K562 (cell line): ENCODE data around the gene NXN. TPM values are rescaled to one million over a fixed set of nuclear protein-coding genes. Genes with fewer than 3 reads are reported as not detected.

Experiments used
- ATAC-seq: fragments of 200-7000 bp; cut with Tn5 transposase; 3 replicates; pipeline ENCODE4 v1.9.1; 2020; ENCODE audit warnings: moderate library complexity
- BruUV-seq: library from RNA; stranded (reverse); fragments of 400-500 nt; replicated peaks from 2 replicates; lab custom pipeline; 2021; lab: Mats Ljungman, UMichigan
- CTCF ChIA-PET: fragments of 300-600 bp; formaldehyde crosslinking; extraction: SDS; loops from one replicate; lab custom pipeline; 2021; ENCODE audit warnings: low intra/inter-chr PET ratio; lab: Yijun Ruan, JAX
- POLR2A ChIA-PET: fragments of 300-600, 350-650 bp; sonication (Branson Sonifier 250); formaldehyde crosslinking; extraction: SDS; loops from one replicate; lab custom pipeline; 2021; ENCODE audit warnings: antibody characterized with exemption, inconsistent platforms; lab: Yijun Ruan, JAX
- DNase-seq, 4 experiments: peaks; one replicate each; pipeline versions ENCODE4 v3.0.0 to v3.0.0-alpha.2; 2011 to 2018; ENCODE audit warnings: low spot score in 3 of 4, mixed read lengths in 3 of 4; ENCODE audit errors: extremely low read depth in 1 of 4
- FAIRE-seq: peaks from 2 replicates; lab custom pipeline; 2011; peaks lifted over from hg19 to GRCh38; lab: Jason Lieb, UNC
- H2AFZ ChIP-seq: 2 replicates; pipeline ENCODE4 v1.6.0; 2011; ENCODE audit warnings: low read depth, low read length, control low read depth, inconsistent platforms
- H3K27ac ChIP-seq: fragments of 200-600 bp; 3 replicates; pipeline ENCODE4 v1.8.0; 2011; ENCODE audit warnings: low read depth, mild to moderate bottlenecking, control low read depth, inconsistent platforms, low read length, moderate library complexity, mixed read lengths; ENCODE audit errors: extremely low read depth
- H3K27me3 ChIP-seq, 2 experiments: fragments of 300-600 bp in 1 of 2; 2 replicates in 1 of 2; 3 replicates in 1 of 2; pipeline versions ENCODE4 v1.6.0 to v1.8.0; 2011; ENCODE audit warnings: inconsistent platforms in 2 of 2, low read length in 2 of 2, mild to moderate bottlenecking in 1 of 2, mixed read lengths in 1 of 2, moderate library complexity in 1 of 2; ENCODE audit not compliant: control insufficient read depth in 2 of 2, insufficient read depth in 2 of 2
- H3K36me3 ChIP-seq: fragments of 300-600 bp; 3 replicates; pipeline ENCODE4 v1.8.0; 2011; ENCODE audit warnings: mild to moderate bottlenecking, low read length, inconsistent platforms; ENCODE audit not compliant: control insufficient read depth, insufficient read depth
- H3K4me1 ChIP-seq, 2 experiments: fragments of 200-600 bp in 1 of 2; replicated peaks in 1 of 2; 2 replicates in 1 of 2; 3 replicates in 1 of 2; pipeline versions ENCODE4 v1.5.1 to v1.8.0; 2011; ENCODE audit warnings: inconsistent platforms in 2 of 2, low read length in 2 of 2, mild to moderate bottlenecking in 1 of 2, mixed read lengths in 1 of 2, moderate library complexity in 1 of 2; ENCODE audit not compliant: control insufficient read depth in 2 of 2, insufficient read depth in 2 of 2
- H3K4me2 ChIP-seq: 2 replicates; pipeline ENCODE4 v1.6.1; 2011; ENCODE audit warnings: low read length, control low read depth, inconsistent platforms, mixed read lengths; ENCODE audit not compliant: insufficient read depth
- H3K4me3 ChIP-seq: fragments of 200-600 bp; sonication (generic), shearing (Covaris generic); 2 replicates; pipeline ENCODE4 v1.5.1; 2016; ENCODE audit warnings: control low read depth, inconsistent platforms
- H3K79me2 ChIP-seq: fragments of 200-600 bp; 3 replicates; pipeline ENCODE4 v1.8.0; 2011; ENCODE audit warnings: low read length, inconsistent platforms; ENCODE audit not compliant: control insufficient read depth, insufficient read depth
- H3K9ac ChIP-seq, 2 experiments: 2 replicates each; pipeline versions ENCODE4 v1.6.0 to v1.6.1; 2011; ENCODE audit warnings: low read depth in 2 of 2, low read length in 2 of 2, control low read depth in 1 of 2, inconsistent platforms in 1 of 2, mild to moderate bottlenecking in 1 of 2, mixed read lengths in 1 of 2; ENCODE audit not compliant: insufficient read depth in 1 of 2
- H3K9me1 ChIP-seq: one replicate; pipeline ENCODE4 v1.6.0; 2011; ENCODE audit warnings: inconsistent platforms, mild to moderate bottlenecking, low read length, moderate library complexity; ENCODE audit not compliant: control insufficient read depth, insufficient read depth
- H3K9me3 ChIP-seq: replicated peaks from 2 replicates; pipeline ENCODE4 v1.5.1; 2011; ENCODE audit warnings: low read depth, low read length, inconsistent platforms; ENCODE audit not compliant: control insufficient read depth, insufficient read depth
- H4K20me1 ChIP-seq: replicated peaks from 2 replicates; pipeline ENCODE4 v1.6.1; 2011; ENCODE audit warnings: low read length, inconsistent platforms, mixed read lengths; ENCODE audit not compliant: control insufficient read depth, insufficient read depth
- CREB3L1 ChIP-seq: fragments of 450-650 bp; IDR thresholded peaks from 2 replicates; pipeline ENCODE4 v1.6.1; 2014; ENCODE audit warnings: low read depth, mild to moderate bottlenecking, moderate library complexity, borderline replicate concordance
- EWSR1 ChIP-seq: fragments of 450-650 bp; IDR thresholded peaks from 2 replicates; pipeline ENCODE4 v1.6.1; 2018; ENCODE audit warnings: borderline replicate concordance, mild to moderate bottlenecking, low read depth, moderate library complexity; ENCODE audit not compliant: partially characterized antibody
- GATA2 ChIP-seq: sonication (generic); formaldehyde crosslinking; IDR thresholded peaks from 2 replicates; pipeline ENCODE4 v1.4.0; 2020; ENCODE audit warnings: mild to moderate bottlenecking, missing genetic modification reagents
- HNRNPUL1 ChIP-seq: fragments of 200-400 bp; formaldehyde crosslinking; IDR thresholded peaks from 2 replicates; pipeline ENCODE4 v1.6.1; 2017; ENCODE audit warnings: low read length
- HSF4 ChIP-seq: fragments of 250-450 bp; sonication (Bioruptor Pico); IDR thresholded peaks from 2 replicates; pipeline ENCODE4 v2.1.2; 2022; ENCODE audit warnings: mild to moderate bottlenecking, moderate library complexity, borderline replicate concordance
- MCM7 ChIP-seq, 2 experiments: fragments of 450-650 bp; IDR thresholded peaks; 2 replicates each; pipeline ENCODE4 v1.6.1; 2016 to 2018
- MTA1 ChIP-seq: fragments of 450-650 bp; IDR thresholded peaks from 2 replicates; pipeline ENCODE4 v1.6.1; 2017; ENCODE audit warnings: borderline replicate concordance
- NR4A1 ChIP-seq, 2 experiments: fragments of 250-450 bp in 1 of 2; fragments of 450-650 bp in 1 of 2; sonication (Bioruptor Pico) in 1 of 2; IDR thresholded peaks; 2 replicates each; pipeline versions ENCODE4 v1.4.0 to v1.6.1; 2016 to 2020; ENCODE audit warnings: mild to moderate bottlenecking in 2 of 2, missing compliant biosample characterization in 1 of 2, missing genetic modification characterization in 1 of 2, moderate library complexity in 1 of 2
- PTRF ChIP-seq: fragments of 450-650 bp; IDR thresholded peaks from 2 replicates; pipeline ENCODE4 v1.6.1; 2016; ENCODE audit warnings: mild to moderate bottlenecking, missing genetic modification characterization, missing compliant biosample characterization
- RBM22 ChIP-seq: fragments of 200-400 bp; formaldehyde crosslinking; IDR thresholded peaks from 2 replicates; pipeline ENCODE4 v1.6.1; 2018; ENCODE audit warnings: low read length, low read depth; ENCODE audit not compliant: poor library complexity, severe bottlenecking
- SFPQ ChIP-seq: fragments of 200-400 bp; formaldehyde crosslinking; IDR thresholded peaks from 2 replicates; pipeline ENCODE4 v1.6.1; 2017; ENCODE audit warnings: mild to moderate bottlenecking, low read depth, low read length, moderate library complexity
- SPI1 ChIP-seq: IDR thresholded peaks from 2 replicates; pipeline ENCODE4 v1.6.1; 2011; ENCODE audit warnings: low read depth, low read length, control low read depth, borderline replicate concordance
- STAG1 ChIP-seq: sonication (generic); formaldehyde crosslinking; IDR thresholded peaks from 2 replicates; pipeline ENCODE4 v1.5.0; 2020; ENCODE audit warnings: missing genetic modification reagents, borderline replicate concordance
- ZBTB12 ChIP-seq: fragments of 250-450 bp; sonication (Bioruptor Pico); IDR thresholded peaks from 2 replicates; pipeline ENCODE4 v1.4.0; 2020
- ZNF384 ChIP-seq: IDR thresholded peaks from 2 replicates; pipeline ENCODE4 v1.6.1; 2012; ENCODE audit warnings: low read depth, low read length, improper control_type of control experiment
- WGBS: fragments of 100-300 bp; shearing (Covaris generic); methylation state at CpG from one replicate; pipeline ENCODE4 v1.1.6; 2016; ENCODE audit warnings: low coverage, mixed read lengths; ENCODE audit not compliant: insufficient coverage; ENCODE audit errors: missing lambda C conversion rate; 5-methylcytosine and 5-hydroxymethylcytosine counted together
- in situ Hi-C: fragments of 300-500 bp; cut with MboI; formaldehyde crosslinking; loops from 4 replicates; pipeline ENCODE4 v1.15.0; 2018; ENCODE audit warnings: inconsistent platforms, mixed read lengths
- intact Hi-C: fragments of 100-400 bp; cut with micrococcal nuclease; formaldehyde crosslinking; loops from 2 replicates; pipeline ENCODE4 v1.14.2; 2022
- polyA plus RNA-seq, 8 experiments: library from polyadenylated mRNA; depleted of rRNA in 4 of 8; stranded (reverse) in 5 of 8; unstranded in 3 of 8; fragments of >200 nt; fragmentation: Nextera tagmentation in 2 of 8; fragmentation: Illumina TruSeq in 1 of 8; extraction: Ambion mirVana in 2 of 8; extraction: Trizol in 1 of 8; gene quantifications; 2 replicates each; pipeline versions ENCODE4 v1.2.1 to v1.2.3, GENCODE V29; 2011 to 2014; ENCODE audit warnings: inconsistent platforms in 1 of 8, missing spikeins in 1 of 8
- total RNA-seq, 7 experiments: library from RNA; depleted of rRNA in 6 of 7; stranded (reverse); fragments of >200 nt in 6 of 7; fragmentation: Illumina TruSeq in 2 of 7; extraction: Trizol in 2 of 7; gene quantifications; 2 replicates each; pipeline versions ENCODE4 v1.2.1 to v1.2.3, GENCODE V29; 2011 to 2021; ENCODE audit warnings: low replicate concordance in 1 of 7

NXN gene
- total and polyA plus RNA-seq, 9 of the 15 experiments (the other 6 are each of a cell fraction or from before 2014, with no cell fraction given), result 0.08 to 0.39 (median 0.29) TPM; not detected in 5

- TF ChIP-seq PTRF (no peak), ZNF384 (no peak), MCM7 (IDR thresholded peaks at IDR 0.05) (no peak), HNRNPUL1 (no peak), ZBTB12 (CRISPR knock-in tag) (no peak)
Observed at GRCh38 chr17:1003633-1003971, 24.0 kb upstream of the NXN start (continued).

GRCh38 chr17:1002771-1003555 lies 23.4 kb upstream of the NXN start:
- no peaks in the 10 kb centered on the region; a peak in 1 of 5 replicates for H3K27me3 ChIP-seq
- H4K20me1 ChIP-seq, result no peaks in the 10 kb centered on the region
- no peak overlapping the region for H3K9ac ChIP-seq
- BruUV-seq, result no TSS peak
- intact Hi-C loops (no loop called here), in situ Hi-C loops (no loop called here)
- WGBS, result 81% methylated on average over 19 of the region's 19 CpGs
- peaks cover 15% of the 10 kb centered on the region for H3K79me2 ChIP-seq
- no peak overlapping the region for H3K27ac ChIP-seq
- ATAC-seq (no peak), DNase-seq (no peak), FAIRE-seq (no peak)
- no peaks in the 10 kb centered on the region for H3K9me3 ChIP-seq
- peaks cover 3% of the 10 kb centered on the region for H3K9me1 ChIP-seq
- H2AFZ ChIP-seq, result no peak overlapping the region
- H3K4me1 ChIP-seq, result peaks cover 4 to 30% of the 10 kb centered on the region in 2 experiments; a peak in 3 of 5 replicates
- no peak overlapping the region for H3K4me2 ChIP-seq
- H3K4me3 ChIP-seq, result no peak overlapping the region
- ChIA-PET CTCF (no interaction called here), POLR2A (no interaction called here)
- H3K36me3 ChIP-seq, result peaks cover 46% of the 10 kb centered on the region
- TF ChIP-seq GATA2 (CRISPR knock-in tag), result no peak
- no peak for TF ChIP-seq SFPQ
- no peak for TF ChIP-seq SPI1
- TF ChIP-seq NR4A1 (CRISPR knock-in tag; IDR thresholded peaks at IDR 0.05), result no peak
- no peak for TF ChIP-seq NR4A1 (tag; IDR thresholded peaks at IDR 0.05)
- TF ChIP-seq STAG1, result no peak
- TF ChIP-seq HSF4 (CRISPR knock-in tag), result no peak
- TF ChIP-seq RBM22, result no peak
- TF ChIP-seq EWSR1, result no peak
- no peak for TF ChIP-seq MTA1
- no peak for TF ChIP-seq CREB3L1
